PC-3 (cell line): ENCODE data around the gene UNK. TPM values are rescaled to one million over a fixed set of nuclear protein-coding genes. Genes with fewer than 3 reads are reported as not detected.

Experiments
- ATAC-seq: fragments of 200-7000 bp; cut with Tn5 transposase; 2 replicates; pipeline ENCODE4 v1.9.1; 2020; ENCODE audit warnings: mild to moderate bottlenecking, moderate library complexity
- BruUV-seq: library from RNA; stranded (reverse); fragments of 400-500 nt; replicated peaks from 2 replicates; lab custom pipeline; 2021; lab: Mats Ljungman, UMichigan
- CTCF ChIA-PET: fragments of 300-600 bp; sonication (Branson Sonifier 250); formaldehyde crosslinking; loops from one replicate; lab custom pipeline; 2022; ENCODE audit warnings: antibody characterized with exemption; lab: Charles Lee
- POLR2A ChIA-PET: fragments of 300-600 bp; sonication (Branson Sonifier 250); formaldehyde crosslinking; loops from one replicate; lab custom pipeline; 2022; ENCODE audit warnings: antibody characterized with exemption; ENCODE audit not compliant: unreplicated experiment; lab: Charles Lee
- DNase-seq: peaks from one replicate; pipeline ENCODE4 v3.0.0-alpha.2; 2015
- H2AFZ ChIP-seq: fragments of 300-600 bp; sonication (generic); 2 replicates; pipeline ENCODE4 v1.6.0; 2016; ENCODE audit warnings: antibody characterized with exemption, low read length
- H3F3A ChIP-seq: fragments of 300-600 bp; sonication (generic); one replicate; pipeline ENCODE4 v1.6.0; 2017; ENCODE audit warnings: antibody characterized with exemption, low read length, control low read depth, mild to moderate bottlenecking; ENCODE audit not compliant: unreplicated experiment
- H3K27ac ChIP-seq: fragments of 300-600 bp; sonication (generic); 2 replicates; pipeline ENCODE4 v1.5.1; 2016; ENCODE audit warnings: mild to moderate bottlenecking, low read length
- H3K27me3 ChIP-seq: fragments of 300-600 bp; sonication (generic); 2 replicates; pipeline ENCODE4 v1.6.1; 2016; ENCODE audit warnings: low read length, mixed read lengths
- H3K36me3 ChIP-seq: fragments of 300-600 bp; sonication (generic); 2 replicates; pipeline ENCODE4 v1.6.1; 2016; ENCODE audit warnings: low read depth, mixed run types, low read length, mixed read lengths
- H3K4me1 ChIP-seq: fragments of 300-600 bp; sonication (generic); 2 replicates; pipeline ENCODE4 v1.5.1; 2016; ENCODE audit warnings: low read length; ENCODE audit not compliant: insufficient read depth
- H3K4me2 ChIP-seq: fragments of 300-600 bp; sonication (generic); 2 replicates; pipeline ENCODE4 v1.6.0; 2016; ENCODE audit warnings: low read length
- H3K4me3 ChIP-seq: fragments of 300-600 bp; sonication (generic); 2 replicates; pipeline ENCODE4 v1.5.1; 2016; ENCODE audit warnings: mild to moderate bottlenecking, low read length, mixed read lengths
- H3K79me2 ChIP-seq: fragments of 300-600 bp; sonication (generic); 2 replicates; pipeline ENCODE4 v1.6.1; 2017; ENCODE audit warnings: low read length, mixed read lengths
- H3K9ac ChIP-seq: fragments of 300-600 bp; sonication (generic); 2 replicates; pipeline ENCODE4 v1.6.0; 2016; ENCODE audit warnings: mild to moderate bottlenecking, low read length
- H3K9me2 ChIP-seq: fragments of 300-600 bp; sonication (generic); replicated peaks from 2 replicates; pipeline ENCODE4 v1.6.1; 2016; ENCODE audit warnings: mixed run types, low read length, mixed read lengths
- H3K9me3 ChIP-seq: fragments of 300-600 bp; sonication (generic); 2 replicates; pipeline ENCODE4 v1.6.1; 2016; ENCODE audit warnings: low read length, mixed read lengths
- H4K20me1 ChIP-seq: fragments of 300-600 bp; sonication (generic); 2 replicates; pipeline ENCODE4 v1.6.1; 2016; ENCODE audit warnings: low read length, mixed read lengths
- EZH2 ChIP-seq: fragments of 300-600 bp; sonication (generic); IDR thresholded peaks from one replicate; pipeline ENCODE4 v1.6.1; 2017; ENCODE audit warnings: antibody characterized with exemption, mild to moderate bottlenecking, low read length; ENCODE audit not compliant: unreplicated experiment
- EZH2phosphoT487 ChIP-seq: fragments of 300-600 bp; sonication (generic); IDR thresholded peaks from 2 replicates; pipeline ENCODE4 v1.6.1; 2018; ENCODE audit warnings: mild to moderate bottlenecking, antibody characterized with exemption, low read length, borderline replicate concordance
- intact Hi-C: fragments of 100-400 bp; cut with micrococcal nuclease; formaldehyde crosslinking; loops from 2 replicates; pipeline ENCODE4 v1.9.0; 2023
- total RNA-seq: library from RNA; depleted of rRNA; stranded (reverse); fragments of >200 nt; gene quantifications from 2 replicates; pipeline ENCODE4 v1.2.3, GENCODE V29; 2014
- TF ChIP-seq, protein P1 (sequence below): fragments of 300-600 bp; sonication (generic); conservative IDR thresholded peaks from 2 replicates; pipeline ENCODE4 v1.5.1; 2017; ENCODE audit warnings: antibody characterized with exemption, low read depth, mild to moderate bottlenecking, low read length

UNK gene
- total RNA-seq, 1 experiment from 2014 or later: 21.8 TPM

GRCh38 chr17:75830164-75831031 lies 45.8 kb downstream of the UNK start:
- no TSS peak for BruUV-seq
- intact Hi-C loops: loop anchor here (5.0 kb wide), 1 partner anchor 48 kb away; the partner anchor contains the start of gene UNK
- Histone ChIP-seq H3K27me3 (no peaks in the 10 kb centered on the region), H3K4me3 (no peak overlapping the region), H3K9ac (no peak overlapping the region), H2AFZ (no peak overlapping the region), H3K36me3 (0 out of 2 replicates have a peak, but pooled peaks cover 7% of the 10 kb centered on the region), H3K9me3 (no peaks in the 10 kb centered on the region), H3K4me1 (peaks cover 9% of the 10 kb centered on the region), H3F3A (no peaks in the 10 kb centered on the region), H3K27ac (no peak overlapping the region), H3K79me2 (no peaks in the 10 kb centered on the region), H4K20me1 (no peaks in the 10 kb centered on the region), H3K9me2 (no peaks in the 10 kb centered on the region), H3K4me2 (no peak overlapping the region)
- TF ChIP-seq EZH2: no peak
- TF ChIP-seq, protein P1, sequence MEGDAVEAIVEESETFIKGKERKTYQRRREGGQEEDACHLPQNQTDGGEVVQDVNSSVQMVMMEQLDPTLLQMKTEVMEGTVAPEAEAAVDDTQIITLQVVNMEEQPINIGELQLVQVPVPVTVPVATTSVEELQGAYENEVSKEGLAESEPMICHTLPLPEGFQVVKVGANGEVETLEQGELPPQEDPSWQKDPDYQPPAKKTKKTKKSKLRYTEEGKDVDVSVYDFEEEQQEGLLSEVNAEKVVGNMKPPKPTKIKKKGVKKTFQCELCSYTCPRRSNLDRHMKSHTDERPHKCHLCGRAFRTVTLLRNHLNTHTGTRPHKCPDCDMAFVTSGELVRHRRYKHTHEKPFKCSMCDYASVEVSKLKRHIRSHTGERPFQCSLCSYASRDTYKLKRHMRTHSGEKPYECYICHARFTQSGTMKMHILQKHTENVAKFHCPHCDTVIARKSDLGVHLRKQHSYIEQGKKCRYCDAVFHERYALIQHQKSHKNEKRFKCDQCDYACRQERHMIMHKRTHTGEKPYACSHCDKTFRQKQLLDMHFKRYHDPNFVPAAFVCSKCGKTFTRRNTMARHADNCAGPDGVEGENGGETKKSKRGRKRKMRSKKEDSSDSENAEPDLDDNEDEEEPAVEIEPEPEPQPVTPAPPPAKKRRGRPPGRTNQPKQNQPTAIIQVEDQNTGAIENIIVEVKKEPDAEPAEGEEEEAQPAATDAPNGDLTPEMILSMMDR: peak; percentile 83
- ChIA-PET CTCF (interaction anchor here (0.5 to 1.1 kb wide), 7 partner anchors 14 to 83 kb away, joined by 3 to 6 read pairs (median 4); partner anchors contain the start of genes UNC13D and WBP2), POLR2A (interaction anchor here (0.8 kb wide), 1 partner anchor 50 kb away, joined by 3 read pairs; no protein-coding TSS in a partner anchor)
- peak; percentile 19 for DNase-seq
- no peak for ATAC-seq

DNA sequence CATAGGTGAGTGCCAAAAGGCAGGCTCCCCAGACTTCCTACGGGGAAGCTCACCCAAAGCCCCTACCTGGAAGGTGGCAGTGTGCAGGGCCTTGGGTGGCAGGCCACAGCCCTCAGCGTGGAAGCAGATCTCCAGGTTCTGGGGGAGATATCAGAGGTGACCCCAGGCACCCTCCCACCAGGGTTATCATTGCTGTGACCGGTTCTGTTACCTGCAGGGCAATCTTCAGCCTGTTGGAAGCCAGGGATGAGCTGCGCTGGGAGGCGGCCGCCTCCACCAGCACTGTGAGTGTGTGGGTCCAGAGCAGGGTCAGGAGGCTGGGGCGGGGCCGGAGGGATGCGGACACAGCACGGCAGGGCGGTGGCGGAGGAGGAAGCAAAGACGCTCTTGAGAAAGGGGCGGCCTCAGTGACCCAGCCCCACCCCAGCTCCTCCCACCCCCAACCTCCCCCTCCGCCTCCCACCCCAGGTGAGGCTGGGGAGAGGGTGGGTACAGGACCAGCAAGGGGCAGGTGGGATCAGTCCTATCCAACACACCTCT lies 46.5 kb downstream of the UNK start:
- no peaks in the 10 kb centered on the region for H3F3A ChIP-seq
- no peak for ATAC-seq
- no peak overlapping the region for H3K4me3 ChIP-seq
- no peaks in the 10 kb centered on the region for H3K27me3 ChIP-seq
- ChIA-PET CTCF (no interaction called here), POLR2A (no interaction called here)
- H3K9me3 ChIP-seq: no peaks in the 10 kb centered on the region
- H3K9me2 ChIP-seq: no peaks in the 10 kb centered on the region
- BruUV-seq: no TSS peak
- H3K4me1 ChIP-seq: peaks cover 9% of the 10 kb centered on the region
- intact Hi-C loops: loop anchor here (5.0 kb wide), 1 partner anchor 49 kb away; the partner anchor contains the start of gene UNK
- H2AFZ ChIP-seq: no peak overlapping the region
- no peak overlapping the region for H3K4me2 ChIP-seq
- H3K9ac ChIP-seq: no peak overlapping the region
- no peaks in the 10 kb centered on the region for H3K79me2 ChIP-seq
- DNase-seq: no peak
- no peaks in the 10 kb centered on the region for H4K20me1 ChIP-seq
- 0 out of 2 replicates have a peak, but pooled peaks cover 7% of the 10 kb centered on the region for H3K36me3 ChIP-seq
- TF ChIP-seq EZH2phosphoT487 (no peak), EZH2 (no peak)
- TF ChIP-seq, protein P1: no peak
- no peak overlapping the region for H3K27ac ChIP-seq
